NT2/D1 (cell line): ENCODE measurements around the gene RERE.

ENCODE experiments used
- SUZ12 ChIP-seq: IDR thresholded peaks from 2 replicates; pipeline ENCODE4 v1.6.1; 2011; ENCODE audit not compliant: insufficient read length, insufficient read depth; ENCODE audit errors: extremely low read depth
- YY1 ChIP-seq: IDR thresholded peaks from 2 replicates; pipeline ENCODE4 v1.6.1; 2011; ENCODE audit not compliant: insufficient read length, insufficient read depth
- ZNF274 ChIP-seq: IDR thresholded peaks from 2 replicates; pipeline ENCODE4 v1.6.1; 2011; ENCODE audit warnings: mild to moderate bottlenecking, low read depth, low read length

- no peak for TF ChIP-seq YY1
- TF ChIP-seq SUZ12, result no peak
- no peak for TF ChIP-seq ZNF274
These were observed 27.0 kb downstream of the RERE start for GRCh38 chr1:8790478-8790877.
